ENCODE results near the gene SOX5.
"Not testable (repeated sequence)": the region's sequence is repeated elsewhere in the genome, so short reads cannot be mapped to it uniquely, and the experiment has no call there.

DNA sequence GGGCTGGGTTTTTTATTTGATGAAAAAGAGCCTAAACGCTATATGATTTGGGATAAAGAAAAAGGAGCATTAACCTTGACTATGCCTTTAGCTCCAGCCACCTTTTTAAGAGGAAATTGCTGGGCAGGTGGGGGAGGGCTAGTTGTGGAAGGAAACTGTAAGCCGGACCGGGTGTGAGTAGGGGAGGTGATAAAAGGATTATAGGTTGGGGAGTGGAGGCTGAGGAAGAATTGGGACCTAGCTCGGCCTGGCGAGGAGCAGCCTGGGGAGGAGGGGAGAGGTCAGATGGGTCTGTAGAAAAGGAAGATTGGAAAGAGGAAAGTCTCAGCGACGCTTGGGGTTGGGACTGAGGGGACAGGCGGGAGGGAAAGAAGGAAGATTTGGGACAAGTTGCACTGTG lies 439.6 kb downstream of the SOX5 start:
- TF ChIP-seq, protein P1, sequence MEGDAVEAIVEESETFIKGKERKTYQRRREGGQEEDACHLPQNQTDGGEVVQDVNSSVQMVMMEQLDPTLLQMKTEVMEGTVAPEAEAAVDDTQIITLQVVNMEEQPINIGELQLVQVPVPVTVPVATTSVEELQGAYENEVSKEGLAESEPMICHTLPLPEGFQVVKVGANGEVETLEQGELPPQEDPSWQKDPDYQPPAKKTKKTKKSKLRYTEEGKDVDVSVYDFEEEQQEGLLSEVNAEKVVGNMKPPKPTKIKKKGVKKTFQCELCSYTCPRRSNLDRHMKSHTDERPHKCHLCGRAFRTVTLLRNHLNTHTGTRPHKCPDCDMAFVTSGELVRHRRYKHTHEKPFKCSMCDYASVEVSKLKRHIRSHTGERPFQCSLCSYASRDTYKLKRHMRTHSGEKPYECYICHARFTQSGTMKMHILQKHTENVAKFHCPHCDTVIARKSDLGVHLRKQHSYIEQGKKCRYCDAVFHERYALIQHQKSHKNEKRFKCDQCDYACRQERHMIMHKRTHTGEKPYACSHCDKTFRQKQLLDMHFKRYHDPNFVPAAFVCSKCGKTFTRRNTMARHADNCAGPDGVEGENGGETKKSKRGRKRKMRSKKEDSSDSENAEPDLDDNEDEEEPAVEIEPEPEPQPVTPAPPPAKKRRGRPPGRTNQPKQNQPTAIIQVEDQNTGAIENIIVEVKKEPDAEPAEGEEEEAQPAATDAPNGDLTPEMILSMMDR (IDR thresholded peaks at IDR 0.05), result not testable (repeated sequence)
- not testable (repeated sequence) for TF ChIP-seq EP300, POLR2A, POLR2AphosphoS5 (IDR thresholded peaks at IDR 0.05)

Measured in sigmoid colon (tissue), 4 donors.